ENCODE results near the gene C4A.
"Not testable (repeated sequence)": the region's sequence is repeated elsewhere in the genome, so short reads cannot be mapped to it uniquely, and the experiment has no call there.

The C4A gene

DNA sequence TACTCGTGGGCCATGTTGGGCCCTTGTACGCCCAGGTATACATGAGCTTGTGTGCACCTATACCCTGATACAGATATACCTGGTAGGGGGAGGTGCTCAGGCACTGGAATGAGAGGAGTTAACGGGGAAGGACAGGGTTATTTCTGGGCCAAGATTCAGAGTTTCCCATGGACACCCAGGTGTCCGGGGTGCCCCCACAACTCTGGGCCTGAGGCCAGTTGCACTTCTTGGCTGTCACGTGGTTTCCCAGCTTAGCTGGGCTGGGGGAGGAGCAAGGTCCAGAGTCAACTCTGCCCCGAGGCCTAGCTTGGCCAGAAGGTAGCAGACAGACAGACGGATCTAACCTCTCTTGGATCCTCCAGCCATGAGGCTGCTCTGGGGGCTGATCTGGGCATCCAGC lies at the start of gene C4A:
C4A (plus strand) TSS at position 314 of the 400 bp plus-strand sequence; CDS start at position 365, 51 bp downstream.
- not testable (repeated sequence) for DNase-seq (ENCODE audit: low spot score)

DNA sequence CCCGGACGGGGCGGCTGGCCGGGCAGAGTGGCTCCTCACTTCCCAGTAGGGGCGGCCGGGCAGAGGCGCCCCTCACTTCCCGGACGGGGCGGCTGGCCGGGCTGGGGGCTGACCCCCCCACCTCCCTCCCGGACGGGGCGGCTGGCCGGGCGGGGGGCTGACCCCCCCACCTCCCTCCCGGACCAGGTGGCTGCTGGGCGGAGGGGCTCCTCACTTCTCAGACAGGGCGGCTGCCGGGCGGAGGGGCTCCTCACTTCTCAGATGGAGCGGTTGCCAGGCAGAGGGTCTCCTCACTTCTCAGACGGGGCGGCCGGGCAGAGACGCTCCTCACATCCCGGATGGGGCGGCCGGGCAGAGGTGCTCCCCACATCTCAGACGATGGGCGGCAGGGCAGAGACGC lies 49.7 kb upstream of the C4A start:
- DNase-seq (ENCODE audit: low spot score), result not testable (repeated sequence)

DNA sequence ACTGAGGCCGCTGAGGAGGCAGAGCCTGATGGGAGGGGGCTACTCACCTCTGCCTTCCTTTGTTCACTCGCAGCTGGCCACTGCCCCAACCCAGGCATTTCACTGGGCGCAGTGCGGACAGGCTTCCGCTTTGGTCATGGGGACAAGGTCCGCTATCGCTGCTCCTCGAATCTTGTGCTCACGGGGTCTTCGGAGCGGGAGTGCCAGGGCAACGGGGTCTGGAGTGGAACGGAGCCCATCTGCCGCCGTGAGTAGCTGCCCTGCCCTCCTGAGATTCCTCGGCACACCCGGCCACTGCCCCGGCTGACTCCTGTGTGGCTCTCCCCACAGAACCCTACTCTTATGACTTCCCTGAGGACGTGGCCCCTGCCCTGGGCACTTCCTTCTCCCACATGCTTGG lies 48.3 kb upstream of the C4A start:
- no peak for DNase-seq (ENCODE audit: low spot score)

DNA sequence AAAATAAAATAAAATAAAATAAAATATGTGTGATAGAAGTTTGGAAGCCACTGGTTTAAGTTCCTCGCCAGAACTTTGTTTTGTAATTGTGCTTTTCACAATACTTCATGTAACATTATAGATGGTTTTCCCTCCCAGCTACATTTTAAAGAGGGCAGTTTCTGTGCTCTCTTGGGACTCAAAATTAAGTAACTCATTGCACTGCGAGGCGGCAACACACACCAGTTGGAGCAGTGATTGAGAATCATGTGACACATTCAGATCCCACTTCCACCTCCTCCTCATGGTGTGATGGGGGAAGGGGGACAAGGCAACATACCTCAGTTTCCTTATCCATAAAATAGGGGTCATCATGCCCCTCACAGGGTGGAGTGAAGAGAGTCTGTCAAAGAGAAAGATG lies 46.8 kb upstream of the C4A start:
- no peak for DNase-seq (ENCODE audit: low spot score)

DNA sequence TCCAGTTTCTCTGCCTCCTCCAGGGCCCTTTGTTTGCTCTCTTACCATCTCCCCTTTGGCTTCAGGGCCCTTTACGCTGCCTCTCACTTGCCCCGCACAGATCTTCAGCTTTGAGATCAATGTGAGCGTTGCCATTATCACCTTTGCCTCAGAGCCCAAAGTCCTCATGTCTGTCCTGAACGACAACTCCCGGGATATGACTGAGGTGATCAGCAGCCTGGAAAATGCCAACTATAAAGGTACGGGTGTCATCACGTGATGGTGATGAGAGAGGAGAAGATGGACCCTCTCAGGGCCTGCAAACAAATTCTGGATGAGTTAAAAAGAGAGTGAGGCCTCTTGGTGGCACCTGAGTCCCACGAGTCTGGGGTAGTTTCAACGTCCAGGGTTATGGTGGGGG lies 46.0 kb upstream of the C4A start:
- no peak for DNase-seq (ENCODE audit: low spot score)

DNA sequence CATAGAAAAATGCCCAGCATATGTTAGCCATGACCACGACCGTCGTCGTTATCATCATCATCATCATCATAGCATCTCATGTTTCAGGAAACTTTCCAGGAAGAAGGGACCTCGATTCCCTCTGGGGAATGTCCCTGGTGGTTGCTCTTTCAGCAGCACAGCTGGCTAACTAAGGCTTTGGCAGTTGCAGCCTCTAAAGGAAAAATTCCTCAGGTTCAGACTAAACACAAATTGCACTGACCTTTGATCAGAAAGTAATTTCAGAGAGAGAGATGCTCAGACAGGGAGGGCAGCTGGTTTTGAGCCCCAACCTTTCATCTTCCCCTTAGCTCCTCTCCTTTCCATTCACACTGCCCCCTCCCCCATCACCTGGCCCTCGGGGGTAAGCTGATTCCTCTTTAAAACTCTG lies 41.6 kb upstream of the C4A start:
- no peak for DNase-seq (ENCODE audit: low spot score)

DNA sequence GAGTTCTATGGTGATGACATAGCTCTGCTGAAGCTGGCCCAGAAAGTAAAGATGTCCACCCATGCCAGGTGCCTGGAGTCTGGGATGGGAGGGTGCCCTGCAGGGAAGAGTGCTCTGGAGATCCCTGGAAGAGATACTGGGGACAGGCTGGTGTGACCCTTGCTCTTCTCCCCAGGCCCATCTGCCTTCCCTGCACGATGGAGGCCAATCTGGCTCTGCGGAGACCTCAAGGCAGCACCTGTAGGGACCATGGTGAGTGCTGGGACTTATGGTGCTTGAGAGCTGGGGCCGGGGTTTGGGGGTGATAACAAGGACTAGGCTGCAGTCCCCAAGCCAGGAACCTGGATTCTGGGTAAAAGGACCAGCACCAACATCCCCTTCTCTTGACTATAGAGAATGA lies 38.1 kb upstream of the C4A start:
- no peak for DNase-seq (ENCODE audit: low spot score)

DNA sequence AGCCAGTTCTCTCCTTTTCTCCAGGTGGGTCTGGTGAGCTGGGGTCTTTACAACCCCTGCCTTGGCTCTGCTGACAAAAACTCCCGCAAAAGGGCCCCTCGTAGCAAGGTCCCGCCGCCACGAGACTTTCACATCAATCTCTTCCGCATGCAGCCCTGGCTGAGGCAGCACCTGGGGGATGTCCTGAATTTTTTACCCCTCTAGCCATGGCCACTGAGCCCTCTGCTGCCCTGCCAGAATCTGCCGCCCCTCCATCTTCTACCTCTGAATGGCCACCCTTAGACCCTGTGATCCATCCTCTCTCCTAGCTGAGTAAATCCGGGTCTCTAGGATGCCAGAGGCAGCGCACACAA lies 36.7 kb upstream of the C4A start:
- DNase-seq (ENCODE audit: low spot score), result no peak

DNA sequence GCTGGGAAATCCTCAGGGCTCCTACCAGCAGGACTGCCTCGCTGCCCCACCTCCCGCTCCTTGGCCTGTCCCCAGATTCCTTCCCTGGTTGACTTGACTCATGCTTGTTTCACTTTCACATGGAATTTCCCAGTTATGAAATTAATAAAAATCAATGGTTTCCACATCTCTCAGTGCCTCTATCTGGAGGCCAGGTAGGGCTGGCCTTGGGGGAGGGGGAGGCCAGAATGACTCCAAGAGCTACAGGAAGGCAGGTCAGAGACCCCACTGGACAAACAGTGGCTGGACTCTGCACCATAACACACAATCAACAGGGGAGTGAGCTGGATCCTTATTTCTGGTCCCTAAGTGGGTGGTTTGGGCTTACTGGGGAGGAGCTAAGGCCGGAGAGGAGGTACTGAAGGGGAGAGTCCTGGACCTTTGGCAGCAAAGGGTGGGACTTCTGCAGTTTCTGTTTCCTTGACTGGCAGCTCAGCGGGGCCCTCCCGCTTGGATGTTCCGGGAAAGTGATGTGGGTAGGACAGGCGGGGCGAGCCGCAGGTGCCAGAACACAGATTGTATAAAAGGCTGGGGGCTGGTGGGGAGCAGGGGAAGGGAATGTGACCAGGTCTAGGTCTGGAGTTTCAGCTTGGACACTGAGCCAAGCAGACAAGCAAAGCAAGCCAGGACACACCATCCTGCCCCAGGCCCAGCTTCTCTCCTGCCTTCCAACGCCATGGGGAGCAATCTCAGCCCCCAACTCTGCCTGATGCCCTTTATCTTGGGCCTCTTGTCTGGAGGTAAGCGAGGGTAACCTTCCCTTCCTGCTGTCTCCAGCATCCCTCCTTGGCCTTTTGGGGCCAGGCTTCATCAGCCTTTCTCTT lies 36.1 kb upstream of the C4A start, which contains the start of gene CFB:
CFB (plus strand) TSS at position 589 of the 863 bp plus-strand sequence; CDS start at position 716, 127 bp downstream.
- peak; percentile 17 for DNase-seq (ENCODE audit: low spot score)

DNA sequence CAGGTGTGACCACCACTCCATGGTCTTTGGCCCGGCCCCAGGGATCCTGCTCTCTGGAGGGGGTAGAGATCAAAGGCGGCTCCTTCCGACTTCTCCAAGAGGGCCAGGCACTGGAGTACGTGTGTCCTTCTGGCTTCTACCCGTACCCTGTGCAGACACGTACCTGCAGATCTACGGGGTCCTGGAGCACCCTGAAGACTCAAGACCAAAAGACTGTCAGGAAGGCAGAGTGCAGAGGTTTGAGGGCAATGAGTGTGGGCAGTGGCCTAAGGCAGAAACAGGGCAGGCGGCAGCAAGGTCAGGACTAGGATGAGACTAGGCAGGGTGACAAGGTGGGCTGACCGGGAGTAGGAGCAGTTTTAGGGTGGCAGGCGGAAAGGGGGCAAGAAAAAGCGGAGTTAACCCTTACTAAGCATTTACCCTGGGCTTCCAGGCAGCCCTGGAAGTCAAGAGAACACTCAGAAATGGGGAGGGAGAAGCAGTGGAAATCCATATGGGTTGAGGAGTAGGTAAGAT lies 35.4 kb upstream of the C4A start:
- no peak for DNase-seq (ENCODE audit: low spot score)

DNA sequence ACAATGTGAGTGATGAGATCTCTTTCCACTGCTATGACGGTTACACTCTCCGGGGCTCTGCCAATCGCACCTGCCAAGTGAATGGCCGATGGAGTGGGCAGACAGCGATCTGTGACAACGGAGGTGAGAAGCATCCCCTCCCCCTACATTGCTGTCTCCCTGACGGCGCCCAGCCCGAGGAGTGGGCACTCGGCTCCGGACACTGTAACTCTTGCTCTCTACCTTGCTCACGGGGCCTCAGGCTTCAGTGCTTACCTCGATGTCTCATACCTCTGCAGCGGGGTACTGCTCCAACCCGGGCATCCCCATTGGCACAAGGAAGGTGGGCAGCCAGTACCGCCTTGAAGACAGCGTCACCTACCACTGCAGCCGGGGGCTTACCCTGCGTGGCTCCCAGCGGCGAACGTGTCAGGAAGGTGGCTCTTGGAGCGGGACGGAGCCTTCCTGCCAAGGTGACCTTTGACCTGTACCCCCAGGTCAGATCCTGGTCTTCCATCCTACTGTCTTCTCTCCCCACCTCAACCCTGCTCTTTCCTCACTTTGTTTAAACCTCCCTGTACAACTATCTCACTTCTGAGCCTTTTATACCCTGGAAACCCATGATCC lies 34.7 kb upstream of the C4A start:
- no peak for DNase-seq (ENCODE audit: low spot score)

DNA sequence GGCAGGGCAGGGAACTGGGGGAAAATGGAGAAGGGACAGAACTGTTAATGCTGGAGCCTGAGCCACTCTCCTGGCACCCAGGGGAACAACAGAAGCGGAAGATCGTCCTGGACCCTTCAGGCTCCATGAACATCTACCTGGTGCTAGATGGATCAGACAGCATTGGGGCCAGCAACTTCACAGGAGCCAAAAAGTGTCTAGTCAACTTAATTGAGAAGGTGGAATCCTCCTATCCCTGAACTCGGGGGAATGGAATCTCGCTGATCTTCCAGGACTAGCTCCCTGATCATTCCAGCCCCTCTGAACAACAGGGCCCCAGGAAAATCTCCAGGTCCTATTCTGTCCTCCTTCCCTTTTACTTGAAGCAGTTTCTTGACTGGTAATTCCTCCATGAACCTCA lies 34.0 kb upstream of the C4A start:
- no peak for DNase-seq (ENCODE audit: low spot score)

DNA sequence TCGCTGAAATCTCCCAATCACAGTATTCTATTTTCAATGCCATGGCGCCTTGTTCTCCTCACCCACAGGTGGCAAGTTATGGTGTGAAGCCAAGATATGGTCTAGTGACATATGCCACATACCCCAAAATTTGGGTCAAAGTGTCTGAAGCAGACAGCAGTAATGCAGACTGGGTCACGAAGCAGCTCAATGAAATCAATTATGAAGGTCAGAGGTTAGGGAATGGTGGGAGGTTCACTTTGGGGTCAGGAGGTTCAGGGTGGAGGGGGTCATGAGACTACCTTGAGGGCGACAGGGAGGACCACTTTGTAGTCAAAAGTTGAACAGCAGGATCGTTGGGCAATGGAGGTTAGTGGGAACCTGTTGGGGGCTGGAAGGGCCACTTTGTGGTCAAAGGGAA lies 33.6 kb upstream of the C4A start:
- no peak for DNase-seq (ENCODE audit: low spot score)

DNA sequence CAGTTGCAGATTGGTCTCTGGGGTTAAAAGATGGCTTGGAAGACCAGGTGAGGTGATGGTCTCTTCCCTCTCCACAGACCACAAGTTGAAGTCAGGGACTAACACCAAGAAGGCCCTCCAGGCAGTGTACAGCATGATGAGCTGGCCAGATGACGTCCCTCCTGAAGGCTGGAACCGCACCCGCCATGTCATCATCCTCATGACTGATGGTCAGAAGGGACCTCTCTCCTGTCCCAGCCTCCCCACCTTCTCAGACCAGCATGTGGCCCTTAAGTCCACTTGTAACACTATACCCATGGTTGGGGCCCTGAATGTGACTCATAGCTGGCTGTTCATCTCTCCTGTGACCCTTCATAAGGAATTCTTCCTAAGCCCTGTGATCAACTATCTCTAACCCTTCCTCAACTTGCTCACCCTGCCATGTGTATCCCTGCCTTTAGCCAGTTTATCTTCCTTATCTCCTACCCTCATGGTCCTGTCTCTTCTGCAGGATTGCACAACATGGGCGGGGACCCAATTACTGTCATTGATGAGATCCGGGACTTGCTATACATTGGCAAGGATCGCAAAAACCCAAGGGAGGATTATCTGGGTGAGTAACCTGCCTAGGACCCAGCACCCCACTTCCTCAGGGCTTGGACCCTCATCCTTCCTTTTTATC lies 33.0 kb upstream of the C4A start:
- no peak for DNase-seq (ENCODE audit: low spot score)

DNA sequence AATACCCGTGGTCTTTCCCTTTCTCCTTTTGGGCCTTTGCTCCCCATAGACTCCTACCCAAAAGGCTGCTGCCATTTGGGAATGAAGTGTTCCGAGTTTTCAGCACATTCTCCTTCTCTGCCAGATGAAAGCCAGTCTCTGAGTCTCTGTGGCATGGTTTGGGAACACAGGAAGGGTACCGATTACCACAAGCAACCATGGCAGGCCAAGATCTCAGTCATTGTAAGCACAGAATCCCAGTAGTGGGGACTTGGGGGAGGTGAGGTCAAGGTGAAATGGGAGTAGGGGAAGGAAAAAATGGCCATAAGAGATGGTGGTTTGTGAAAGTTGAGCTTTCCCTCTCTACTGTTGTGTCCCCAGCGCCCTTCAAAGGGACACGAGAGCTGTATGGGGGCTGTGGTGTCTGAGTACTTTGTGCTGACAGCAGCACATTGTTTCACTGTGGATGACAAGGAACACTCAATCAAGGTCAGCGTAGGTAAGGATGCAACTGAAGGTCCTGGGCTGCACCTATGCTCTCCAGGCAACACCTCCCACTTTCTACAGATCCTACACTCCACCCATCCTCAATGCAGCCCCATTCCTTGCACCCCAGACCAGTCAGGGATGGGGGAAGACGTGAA lies 31.8 kb upstream of the C4A start:
- no peak for DNase-seq (ENCODE audit: low spot score)

DNA sequence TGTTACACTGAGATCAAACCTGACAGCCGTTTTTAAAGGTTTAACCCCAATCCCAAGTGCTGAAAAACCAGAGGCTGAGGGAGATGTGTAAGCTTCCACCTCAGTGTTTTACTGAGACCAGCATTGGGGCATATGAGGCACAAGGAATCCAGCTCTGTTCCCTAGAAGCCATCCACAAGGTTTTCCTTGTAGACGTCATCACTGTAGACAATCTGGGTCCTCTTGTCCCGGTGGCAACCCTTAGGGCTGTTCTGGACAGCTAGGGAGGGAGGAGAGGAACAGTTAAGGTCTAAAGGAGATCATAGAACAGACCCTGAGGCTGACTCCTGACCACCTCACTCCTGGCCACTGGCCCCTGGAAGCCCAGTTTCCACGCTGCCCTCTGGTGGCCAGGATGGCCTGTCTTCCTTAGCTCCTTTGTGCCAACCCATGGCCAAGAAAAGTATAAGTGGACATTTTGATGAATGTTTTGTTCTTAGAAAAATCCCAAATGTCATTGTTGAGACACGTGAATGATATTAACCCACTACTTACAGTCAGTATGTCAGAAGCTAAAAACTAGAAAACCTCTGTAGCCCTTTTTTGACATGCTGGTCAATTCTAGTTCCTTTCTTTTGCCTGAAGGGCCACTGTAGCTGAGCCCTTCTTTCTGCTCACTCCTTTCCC lies 29.6 kb upstream of the C4A start:
- peak; percentile 66 for DNase-seq (ENCODE audit: low spot score)

DNA sequence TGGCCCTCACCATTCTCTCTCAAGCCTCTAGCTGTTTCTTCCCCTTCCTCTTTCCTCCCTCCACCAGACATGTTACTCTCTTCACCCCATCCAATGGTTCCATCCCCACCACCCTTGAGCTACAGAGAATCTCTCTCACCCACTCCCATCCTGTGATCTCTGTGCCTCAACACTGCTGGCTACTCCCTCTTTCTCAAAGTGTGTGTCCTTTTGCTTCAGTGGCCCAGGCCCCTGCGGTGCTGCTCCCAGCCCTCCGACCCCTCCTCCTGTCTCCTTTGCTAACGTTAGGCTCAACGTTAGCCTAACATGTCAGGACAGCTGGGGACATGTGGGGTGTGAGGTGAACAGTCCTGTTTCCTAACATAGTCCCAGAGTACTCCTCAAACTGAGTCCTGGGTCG lies 29.0 kb upstream of the C4A start:
- DNase-seq (ENCODE audit: low spot score), result no peak

DNA sequence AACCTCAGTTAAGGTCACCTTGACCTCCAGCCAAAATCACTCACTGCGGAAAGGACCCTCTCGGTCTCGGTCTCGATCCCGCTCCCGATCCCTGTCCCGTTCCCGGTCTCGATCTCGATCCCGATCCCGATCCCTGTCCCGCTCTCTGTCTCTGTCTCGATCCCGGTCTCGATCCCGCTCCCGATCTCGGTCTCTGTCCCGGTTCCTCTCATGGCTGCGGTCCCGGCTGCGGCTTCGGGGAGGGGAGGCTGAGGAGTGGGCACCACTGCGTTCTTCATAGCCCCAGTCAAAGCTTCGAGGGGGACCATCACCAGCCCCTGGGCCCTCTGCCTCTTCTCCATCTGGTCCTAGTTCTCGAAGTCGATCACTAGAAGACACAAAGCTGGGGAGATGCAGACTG lies 27.3 kb upstream of the C4A start:
- DNase-seq (ENCODE audit: low spot score), result no peak

DNA sequence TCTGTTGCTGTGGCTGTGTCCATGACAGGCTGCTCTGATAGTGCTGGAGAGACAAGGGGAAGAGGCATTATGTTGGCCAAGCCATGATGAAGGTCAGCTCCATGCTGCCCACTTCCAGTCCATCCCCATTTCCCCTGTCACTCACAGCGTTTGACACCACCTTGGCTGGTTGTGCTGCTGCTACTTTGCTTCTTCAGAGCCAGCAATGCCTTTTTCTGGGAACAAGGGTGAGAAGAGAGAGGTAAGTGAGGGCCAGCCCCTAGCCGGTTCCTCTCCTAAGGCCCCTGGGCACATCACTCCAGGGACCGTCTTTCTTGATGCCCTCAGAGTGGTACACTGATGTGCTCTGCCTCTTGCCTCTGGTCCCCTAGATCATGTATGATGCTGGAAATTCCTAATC lies 25.1 kb upstream of the C4A start:
- no peak for DNase-seq (ENCODE audit: low spot score)

DNA sequence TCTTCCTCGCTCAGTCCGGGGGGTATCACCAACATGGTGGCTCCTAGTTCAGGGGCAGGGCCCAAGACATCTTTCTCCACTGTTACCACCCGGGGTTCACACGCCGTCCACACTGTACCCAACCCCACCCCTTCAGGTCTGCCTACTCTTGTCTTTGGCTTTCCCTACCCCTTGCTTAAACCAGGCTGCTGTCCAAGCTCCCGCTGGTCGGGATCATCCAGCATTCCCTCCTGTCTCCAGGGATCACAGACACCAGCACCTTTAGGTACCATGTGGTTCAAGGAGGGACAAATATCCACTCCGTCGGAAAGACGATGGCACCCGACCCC lies 23.5 kb upstream of the C4A start:
- no peak for DNase-seq (ENCODE audit: low spot score)

DNA sequence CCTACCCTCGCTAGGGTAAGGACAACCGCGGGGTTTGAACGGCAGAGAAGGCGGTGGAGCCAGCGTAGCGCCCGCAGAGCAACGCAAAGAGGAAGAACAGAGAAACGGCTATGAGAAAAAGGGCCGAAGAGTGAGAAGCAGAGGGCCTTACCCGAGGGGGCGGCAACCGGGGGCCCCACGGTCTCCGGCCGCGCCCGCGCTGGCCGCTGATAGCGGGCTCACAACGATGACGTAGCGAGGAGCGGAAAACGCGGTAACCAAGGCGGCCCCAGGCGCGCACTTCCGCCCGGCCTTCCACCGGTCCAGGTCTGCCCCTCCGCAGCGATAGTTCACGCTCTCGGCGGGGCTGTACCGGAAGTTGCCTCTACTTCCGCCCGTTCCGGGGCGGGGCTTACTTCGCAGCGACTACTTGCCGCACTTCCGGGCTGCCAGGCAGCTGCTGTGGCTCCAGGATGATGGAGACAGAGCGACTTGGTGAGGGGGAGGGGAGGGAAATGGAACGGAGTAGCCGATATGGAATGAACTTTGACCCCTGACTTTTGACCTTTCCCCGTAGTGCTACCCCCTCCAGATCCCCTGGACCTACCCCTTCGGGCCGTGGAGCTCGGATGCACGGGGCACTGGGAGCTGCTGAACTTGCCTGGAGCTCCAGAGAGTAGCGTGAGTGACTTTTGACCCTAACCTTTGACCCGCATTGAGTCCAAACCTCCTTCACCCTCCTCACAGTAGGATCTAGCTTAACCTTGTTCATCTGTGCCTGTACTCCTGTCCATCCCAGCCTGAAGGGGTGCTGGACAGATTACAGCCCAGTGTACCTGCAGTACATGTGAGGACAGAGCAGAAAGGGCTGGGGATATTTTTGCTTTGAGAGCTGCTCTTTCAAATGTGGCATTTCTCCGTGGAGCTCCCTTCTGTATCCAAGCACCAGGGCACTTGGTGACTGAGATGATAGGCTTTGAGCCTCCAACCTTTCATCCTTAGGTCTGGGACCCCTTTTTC lies 22.8 kb upstream of the C4A start, which contains the start of the genes NELFE and SKIC2:
NELFE (minus strand) TSS at position 231 of the 999 bp plus-strand sequence. CDS start 525 bp downstream, outside the sequence.
SKIC2 (plus strand) TSS at position 435 of the 999 bp plus-strand sequence; CDS start at position 453, 18 bp downstream.
- peak; percentile 99 for DNase-seq (ENCODE audit: low spot score)

Measured in Ammon's horn (tissue), 1 donor.